Measurements from ENCODE around the gene PAPPA2. TPM values are rescaled to one million over a fixed set of nuclear protein-coding genes. Genes with fewer than 3 reads are reported as not detected.
"Not testable (repeated sequence)": the region's sequence is repeated elsewhere in the genome, so short reads cannot be mapped to it uniquely, and the experiment has no call there.

PAPPA2 gene
- total RNA-seq, 2 donors from 2014 or later: 0.35 to 0.89 TPM

GRCh38 chr1:176543360-176544129, 80.6 kb downstream of the PAPPA2 start:
- no peak for ATAC-seq
- intact Hi-C loops (cut with DNase I): no loop called here

GRCh38 chr1:176545034-176545639, 82.2 kb downstream of the PAPPA2 start:
- ATAC-seq (no peak), DNase-seq (no peak)
- intact Hi-C loops (cut with DNase I): no loop called here

More at GRCh38 chr1:176543360-176544129, 80.6 kb downstream of the PAPPA2 start:
- DNase-seq: no peak

- no peak for ATAC-seq
- intact Hi-C loops (cut with DNase I): no loop called here
Observed at GRCh38 chr1:176546825-176547224, 83.8 kb downstream of the PAPPA2 start.

GRCh38 chr1:176551146-176551545, 88.2 kb downstream of the PAPPA2 start:
- ATAC-seq (no peak), DNase-seq (no peak)
- intact Hi-C loops (cut with DNase I): loop anchor here (10.0 kb wide), 1 partner anchor 176 kb away; no protein-coding TSS in a partner anchor

More at GRCh38 chr1:176546825-176547224, 83.8 kb downstream of the PAPPA2 start:
- no peak for DNase-seq

- ATAC-seq (no peak), DNase-seq (no peak)
- intact Hi-C loops (cut with DNase I): loop anchor here (10.0 kb wide), 1 partner anchor 178 kb away; no protein-coding TSS in a partner anchor
Observed at GRCh38 chr1:176552217-176552991, 89.4 kb downstream of the PAPPA2 start.

- intact Hi-C loops (cut with DNase I): loop anchor here (10.0 kb wide), 1 partner anchor 178 kb away; no protein-coding TSS in a partner anchor
- DNase-seq: no peak
- ATAC-seq: no peak
Observed at GRCh38 chr1:176552999-176553398, 90.0 kb downstream of the PAPPA2 start.

- intact Hi-C loops (cut with DNase I): loop anchor here (10.0 kb wide), 1 partner anchor 181 kb away; no protein-coding TSS in a partner anchor
- DNase-seq (no peak), ATAC-seq (no peak)
Observed at GRCh38 chr1:176556288-176556687, 93.3 kb downstream of the PAPPA2 start.

- no peak for DNase-seq
- intact Hi-C loops (cut with DNase I): loop anchor here (2.0 to 10.0 kb wide), 2 partner anchors 135 to 183 kb away; no protein-coding TSS in a partner anchor
- no peak for ATAC-seq
Observed at GRCh38 chr1:176557543-176558258, 94.7 kb downstream of the PAPPA2 start.

GRCh38 chr1:176558561-176558960, 95.6 kb downstream of the PAPPA2 start:
- DNase-seq (no peak), ATAC-seq (no peak)
- intact Hi-C loops (cut with DNase I): loop anchor here (2.0 to 10.0 kb wide), 2 partner anchors 134 to 184 kb away; no protein-coding TSS in a partner anchor

- ATAC-seq (peak in 1 of 2 donors; percentile 23), DNase-seq (no peak)
- intact Hi-C loops (cut with DNase I): loop anchor here (2.0 to 10.0 kb wide), 2 partner anchors 133 to 185 kb away; no protein-coding TSS in a partner anchor
Observed at GRCh38 chr1:176559474-176559873, 96.5 kb downstream of the PAPPA2 start.

- DNase-seq: peak; percentile 46
- intact Hi-C loops (cut with DNase I): loop anchor here (2.0 to 10.0 kb wide), 5 partner anchors 133 to 321 kb away; no protein-coding TSS in a partner anchor
- peak; percentile 93 to 97 for ATAC-seq
Observed at GRCh38 chr1:176559878-176560277, 96.9 kb downstream of the PAPPA2 start.

GRCh38 chr1:176560681-176561080, 97.7 kb downstream of the PAPPA2 start:
- intact Hi-C loops (cut with DNase I): loop anchor here (2.0 to 5.0 kb wide), 3 partner anchors 282 to 320 kb away; no protein-coding TSS in a partner anchor
- no peak for ATAC-seq
- DNase-seq: no peak

- intact Hi-C loops (cut with DNase I): loop anchor here (2.0 to 5.0 kb wide), 3 partner anchors 281 to 319 kb away; no protein-coding TSS in a partner anchor
- not testable (repeated sequence) for DNase-seq, ATAC-seq
Observed at GRCh38 chr1:176561761-176562160, 98.8 kb downstream of the PAPPA2 start.

- ATAC-seq (peak; percentile 19 to 84), DNase-seq (no peak)
- intact Hi-C loops (cut with DNase I): no loop called here
Observed at GRCh38 chr1:176566004-176566975, 103.3 kb downstream of the PAPPA2 start.

- ATAC-seq (peak in 1 of 2 donors; percentile 36), DNase-seq (no peak)
- intact Hi-C loops (cut with DNase I): no loop called here
Observed at GRCh38 chr1:176567190-176567794, 104.3 kb downstream of the PAPPA2 start.

- ATAC-seq (no peak), DNase-seq (no peak)
- intact Hi-C loops (cut with DNase I): no loop called here
Observed at GRCh38 chr1:176568185-176568584, 105.2 kb downstream of the PAPPA2 start.

- no peak for ATAC-seq
- DNase-seq: no peak
- intact Hi-C loops (cut with DNase I): no loop called here
Observed at GRCh38 chr1:176574756-176575155, 111.8 kb downstream of the PAPPA2 start.
